ENCODE data around the gene S100Z.

S100Z gene

DNA sequence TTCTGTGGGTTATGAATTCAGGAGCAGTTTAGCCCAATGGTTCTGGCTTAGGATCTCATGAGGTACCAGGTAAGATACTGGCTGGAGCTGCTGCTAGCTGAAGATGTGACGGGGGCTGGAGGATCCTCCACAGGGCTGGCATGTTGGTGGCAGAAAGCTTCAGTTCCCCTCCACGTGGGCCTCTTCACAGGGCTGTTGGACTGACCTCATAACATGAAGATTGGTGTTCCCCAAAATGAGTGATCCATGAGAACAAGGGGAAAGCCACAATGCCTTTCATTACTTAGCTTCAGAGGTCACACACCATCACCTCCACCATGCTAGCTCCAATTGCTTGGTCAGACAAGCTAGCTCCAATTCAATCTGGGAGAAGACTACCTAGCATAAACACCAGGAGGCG, 8.5 kb upstream of the S100Z start:
- TF ChIP-seq, protein P1, sequence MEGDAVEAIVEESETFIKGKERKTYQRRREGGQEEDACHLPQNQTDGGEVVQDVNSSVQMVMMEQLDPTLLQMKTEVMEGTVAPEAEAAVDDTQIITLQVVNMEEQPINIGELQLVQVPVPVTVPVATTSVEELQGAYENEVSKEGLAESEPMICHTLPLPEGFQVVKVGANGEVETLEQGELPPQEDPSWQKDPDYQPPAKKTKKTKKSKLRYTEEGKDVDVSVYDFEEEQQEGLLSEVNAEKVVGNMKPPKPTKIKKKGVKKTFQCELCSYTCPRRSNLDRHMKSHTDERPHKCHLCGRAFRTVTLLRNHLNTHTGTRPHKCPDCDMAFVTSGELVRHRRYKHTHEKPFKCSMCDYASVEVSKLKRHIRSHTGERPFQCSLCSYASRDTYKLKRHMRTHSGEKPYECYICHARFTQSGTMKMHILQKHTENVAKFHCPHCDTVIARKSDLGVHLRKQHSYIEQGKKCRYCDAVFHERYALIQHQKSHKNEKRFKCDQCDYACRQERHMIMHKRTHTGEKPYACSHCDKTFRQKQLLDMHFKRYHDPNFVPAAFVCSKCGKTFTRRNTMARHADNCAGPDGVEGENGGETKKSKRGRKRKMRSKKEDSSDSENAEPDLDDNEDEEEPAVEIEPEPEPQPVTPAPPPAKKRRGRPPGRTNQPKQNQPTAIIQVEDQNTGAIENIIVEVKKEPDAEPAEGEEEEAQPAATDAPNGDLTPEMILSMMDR (IDR thresholded peaks at IDR 0.05), result no peak

DNA sequence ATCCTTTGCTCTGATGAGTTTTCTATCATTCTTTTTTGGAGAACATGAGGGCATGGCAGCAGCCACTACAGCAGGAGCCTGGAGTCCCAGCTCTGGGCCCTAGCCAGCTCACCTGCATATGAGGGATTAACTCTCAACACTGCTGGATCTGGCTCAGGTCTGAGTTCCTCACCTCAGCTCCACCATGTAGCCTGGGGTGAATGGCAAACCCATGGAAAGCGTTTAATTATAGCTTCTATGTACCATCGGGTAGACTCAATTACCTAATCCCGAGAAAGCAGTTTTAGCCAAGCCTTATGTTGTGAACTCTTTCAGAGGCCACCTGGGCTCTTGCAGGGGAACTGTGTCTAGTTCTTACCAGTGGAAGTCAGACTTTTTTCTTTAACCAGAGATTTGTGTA, 3.9 kb upstream of the S100Z start:
- TF ChIP-seq, protein P1 (IDR thresholded peaks at IDR 0.05), result no peak

DNA sequence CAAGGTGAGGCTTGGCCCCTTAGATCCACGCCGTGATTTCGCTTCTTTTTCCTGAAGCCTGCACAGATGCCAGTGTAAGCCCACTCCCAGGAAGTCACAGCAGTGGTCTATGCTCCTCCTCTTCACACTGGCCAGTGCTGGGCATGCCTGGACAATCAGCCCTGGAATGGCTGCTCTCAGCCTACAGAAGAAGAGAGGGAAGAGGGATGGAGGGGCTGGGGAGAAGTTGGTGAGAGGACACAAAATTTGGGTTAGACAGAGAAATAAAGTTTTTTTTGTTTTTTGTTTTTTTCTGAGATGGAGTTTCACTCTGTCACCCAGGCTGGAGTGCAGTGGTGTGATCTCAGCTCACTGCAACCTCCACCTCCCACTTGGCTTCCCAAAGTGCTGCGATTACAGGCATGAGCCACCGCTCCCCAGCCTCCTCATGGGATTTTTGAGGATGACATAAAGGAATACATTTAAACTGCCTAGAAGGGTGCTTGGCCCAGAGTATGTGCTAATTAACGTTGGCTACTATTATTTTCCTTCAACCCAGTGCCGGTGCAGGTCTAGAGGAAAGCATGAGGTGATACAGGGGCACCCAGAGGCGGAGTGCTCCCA, 830 bp downstream of the S100Z start:
- TF ChIP-seq, protein P1 (IDR thresholded peaks at IDR 0.05), result no peak

DNA sequence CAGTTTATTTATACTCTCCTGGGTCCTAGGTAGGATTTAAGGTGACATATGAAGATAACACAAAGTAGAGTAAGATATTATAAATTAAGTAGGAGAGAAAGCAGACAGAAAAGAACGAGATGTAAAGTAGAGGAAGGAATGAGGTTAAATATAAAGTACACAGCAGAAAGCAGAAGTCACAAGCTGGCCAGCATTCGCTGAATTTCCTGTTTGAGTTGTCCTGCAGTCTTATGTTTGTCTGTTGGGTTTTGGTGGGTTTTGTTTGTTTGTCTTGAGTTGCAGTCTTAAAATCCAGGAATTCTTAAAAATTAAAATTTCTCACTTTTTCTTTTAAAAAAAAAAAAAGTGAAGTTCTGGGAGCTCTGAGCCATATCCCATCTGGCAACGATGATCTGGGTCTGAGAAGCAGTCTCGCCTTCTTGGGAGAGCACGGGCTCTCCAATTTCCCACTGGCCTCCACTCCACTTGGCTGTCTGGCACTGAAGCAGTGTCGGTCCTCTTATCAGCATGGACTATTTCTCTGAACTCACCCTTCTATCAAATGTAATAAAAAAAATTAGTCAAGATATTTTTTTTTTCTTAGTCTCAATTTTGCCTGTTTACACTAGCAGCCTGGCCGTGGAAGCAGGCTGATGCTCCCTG, 2.0 kb downstream of the S100Z start:
- TF ChIP-seq, protein P1 (IDR thresholded peaks at IDR 0.05), result no peak

DNA sequence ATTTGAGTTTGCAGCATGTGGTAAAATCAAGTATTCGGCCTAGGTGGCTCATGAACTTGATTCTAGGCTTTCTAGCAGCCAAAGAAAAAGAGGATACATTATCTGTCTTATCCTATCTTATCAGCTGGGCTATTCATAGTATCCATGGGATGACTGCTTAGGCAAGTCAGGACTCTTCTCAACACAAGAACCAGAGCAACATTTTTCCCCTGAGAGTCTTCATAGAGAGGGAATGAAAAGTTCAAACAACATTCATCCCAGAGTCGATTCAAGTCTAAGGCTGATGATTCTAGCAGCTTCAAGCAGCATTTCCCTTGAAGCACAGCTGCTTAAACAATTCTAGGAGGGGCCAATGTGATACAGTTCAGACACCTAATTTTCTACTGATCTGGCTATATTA, 3.0 kb downstream of the S100Z start:
- TF ChIP-seq, protein P1 (IDR thresholded peaks at IDR 0.05), result no peak

DNA sequence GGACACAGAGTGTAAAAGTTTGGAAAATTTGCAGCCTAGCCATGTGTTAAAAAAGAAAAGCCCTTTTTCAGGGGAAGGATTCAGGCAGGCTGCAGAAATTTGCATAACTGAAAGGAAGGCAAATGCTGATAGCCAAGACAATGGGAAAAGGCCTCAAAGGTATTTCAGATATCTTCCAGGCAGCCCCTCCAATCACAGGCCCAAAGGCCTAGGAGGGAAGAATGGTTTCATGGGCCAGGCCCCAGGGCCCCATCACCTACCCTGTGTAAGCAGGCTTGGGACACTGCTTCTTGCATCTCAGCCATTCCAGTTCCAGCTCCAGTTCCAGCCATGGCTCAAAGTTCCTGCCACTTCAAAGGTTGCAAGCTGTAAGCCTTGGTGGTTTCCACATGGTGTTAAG, 4.8 kb downstream of the S100Z start:
- TF ChIP-seq, protein P1 (IDR thresholded peaks at IDR 0.05), result no peak

DNA sequence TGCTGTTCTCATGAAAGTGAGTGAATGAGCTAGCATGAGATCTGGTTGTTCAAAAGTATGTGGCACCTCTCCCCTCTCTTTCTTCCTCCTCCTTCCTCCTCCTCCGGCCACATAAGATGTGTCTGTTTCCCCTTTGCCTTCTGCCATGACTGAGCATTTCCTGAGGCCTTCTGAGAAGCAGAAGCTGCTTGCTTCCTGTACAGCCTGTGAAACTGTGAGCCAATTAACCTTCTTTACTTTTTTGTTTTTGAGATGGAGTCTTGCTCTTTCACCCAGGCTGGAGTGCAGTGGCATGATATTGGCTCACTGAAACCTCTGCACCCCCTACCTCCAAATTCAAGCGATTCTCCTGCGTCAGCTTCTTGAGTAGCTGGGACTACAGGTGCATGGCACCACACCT, 6.1 kb downstream of the S100Z start:
- TF ChIP-seq, protein P1 (IDR thresholded peaks at IDR 0.05), result no peak

Measured in LNCAP (cell line).